B cell (primary cell): Measurements from ENCODE around the gene UTS2B. TPM values are rescaled to one million over a fixed set of nuclear protein-coding genes. Genes with fewer than 3 reads are reported as not detected.
A peak's percentile ranks its signal among the peaks of the same experiment; 100 is the strongest.

Experiments used
- ATAC-seq: fragments of 200-7000 bp; cut with Tn5 transposase; one replicate; pipeline ENCODE4 v1.10.0; 2021; ENCODE audit warnings: low read depth, mild to moderate bottlenecking, moderate number of reproducible peaks, moderate library complexity
- CTCF ChIA-PET: fragments of 350-600 bp; sonication (Branson Sonifier 250); formaldehyde crosslinking; loops from one replicate; lab custom pipeline; 2021; ENCODE audit warnings: antibody characterized with exemption, inconsistent platforms; lab: Charles Lee
- POLR2A ChIA-PET: fragments of 350-600 bp; sonication (Branson Sonifier 250); formaldehyde crosslinking; loops from one replicate; lab custom pipeline; 2021; ENCODE audit warnings: antibody characterized with exemption; lab: Charles Lee
- DNase-seq: peaks from one replicate; pipeline ENCODE4 v3.0.0; 2013
- H2AFZ ChIP-seq: 2 replicates; pipeline ENCODE4 v1.6.1; 2012; ENCODE audit warnings: mild to moderate bottlenecking, low read depth, low read length; ENCODE audit not compliant: insufficient read depth, poor library complexity, severe bottlenecking
- H3K27ac ChIP-seq, 2 donors: 1 replicate in 1 of 2; 2 replicates in 1 of 2; pipeline ENCODE4 v1.5.1; 2012 to 2013; ENCODE audit warnings: low read length in 2 of 2, mild to moderate bottlenecking in 2 of 2, moderate library complexity in 1 of 2
- H3K27me3 ChIP-seq, 4 experiments: fragments of 200-600 bp in 1 of 4; sonication (generic) in 1 of 4; replicated peaks in 1 of 4; 1 replicate in 2 of 4; 2 replicates in 2 of 4; pipeline versions ENCODE4 v1.6.1 to v1.7.0; 2013 to 2016; ENCODE audit warnings: low read length in 3 of 4, mild to moderate bottlenecking in 2 of 4, mixed read lengths in 1 of 4, moderate library complexity in 1 of 4; ENCODE audit not compliant: insufficient read depth in 4 of 4, control insufficient read depth in 3 of 4; ENCODE audit errors: control extremely low read depth in 1 of 4
- H3K36me3 ChIP-seq, 2 experiments: replicated peaks in 1 of 2; 1 replicate in 1 of 2; 2 replicates in 1 of 2; pipeline versions ENCODE4 v1.6.1 to v1.7.1; 2013; ENCODE audit warnings: low read length in 1 of 2; ENCODE audit not compliant: insufficient read depth in 2 of 2, control insufficient read depth in 1 of 2; ENCODE audit errors: control extremely low read depth in 1 of 2, extremely low read depth in 1 of 2
- H3K4me1 ChIP-seq, 2 donors: fragments of 200-600 bp in 1 of 2; sonication (generic) in 1 of 2; 1 replicate in 1 of 2; 2 replicates in 1 of 2; pipeline versions ENCODE4 v1.5.1 to v1.6.1; 2013 to 2017; ENCODE audit warnings: low read length in 2 of 2; ENCODE audit not compliant: control insufficient read depth in 2 of 2, insufficient read depth in 2 of 2
- H3K4me2 ChIP-seq: replicated peaks from 2 replicates; pipeline ENCODE3; 2012; ENCODE audit warnings: mild to moderate bottlenecking, low read depth, low read length; ENCODE audit not compliant: poor library complexity, severe bottlenecking
- H3K4me3 ChIP-seq, 5 experiments: fragments of 200-600 bp in 1 of 5; sonication (generic) in 1 of 5; 1 replicate in 3 of 5; 2 replicates in 2 of 5; pipeline versions ENCODE4 v1.5.1 to v1.7.0; 2011 to 2016; ENCODE audit warnings: low read length in 4 of 5, mild to moderate bottlenecking in 4 of 5, low read depth in 2 of 5, control low read depth in 1 of 5, moderate library complexity in 1 of 5; ENCODE audit not compliant: insufficient read depth in 1 of 5; ENCODE audit errors: control extremely low read depth in 1 of 5, extremely low read depth in 1 of 5
- H3K79me2 ChIP-seq: fragments of 200-600 bp; sonication (generic); one replicate; pipeline ENCODE4 v1.6.0; 2016; ENCODE audit warnings: low read length; ENCODE audit not compliant: control insufficient read depth, insufficient read depth
- H3K9ac ChIP-seq: fragments of 200-600 bp; sonication (generic); 2 replicates; pipeline ENCODE4 v1.6.1; 2017; ENCODE audit warnings: mild to moderate bottlenecking, low read length, moderate library complexity
- H3K9me3 ChIP-seq, 3 donors: one replicate each; pipeline versions ENCODE4 v1.6.1 to v1.7.1; 2013; ENCODE audit warnings: low read length in 2 of 3; ENCODE audit not compliant: control insufficient read depth in 2 of 3, insufficient read depth in 1 of 3; ENCODE audit errors: control extremely low read depth in 1 of 3
- H4K20me1 ChIP-seq: 2 replicates; pipeline ENCODE4 v1.6.0; 2012; ENCODE audit warnings: mild to moderate bottlenecking, low read length; ENCODE audit not compliant: insufficient read depth, control insufficient read depth, poor library complexity, severe bottlenecking
- H3K27ac Mint-ChIP-seq: one replicate; pipeline ENCODE4 v1.8.0; 2021; ENCODE audit warnings: mixed read lengths
- H3K27me3 Mint-ChIP-seq: one replicate; pipeline ENCODE4 v1.8.0; 2021; ENCODE audit warnings: mixed read lengths
- H3K4me1 Mint-ChIP-seq: one replicate; pipeline ENCODE4 v1.8.0; 2021; ENCODE audit warnings: mixed read lengths
- H3K4me3 Mint-ChIP-seq: one replicate; pipeline ENCODE4 v1.8.0; 2021; ENCODE audit warnings: mixed read lengths
- H3K9me3 Mint-ChIP-seq: one replicate; pipeline ENCODE4 v1.8.0; 2022; ENCODE audit warnings: mixed read lengths; ENCODE audit not compliant: insufficient read depth
- EZH2 ChIP-seq: IDR thresholded peaks from 2 replicates; pipeline ENCODE4 v1.6.1; 2012; ENCODE audit warnings: borderline replicate concordance, low read depth, mild to moderate bottlenecking, moderate library complexity, low read length; ENCODE audit not compliant: insufficient read depth, poor library complexity, severe bottlenecking
- WGBS: methylation state at CpG from one replicate; pipeline ENCODE4 v1.1.5; 2013; ENCODE audit warnings: missing lambda C conversion rate; ENCODE audit not compliant: insufficient coverage; 5-methylcytosine and 5-hydroxymethylcytosine counted together
- intact Hi-C: fragments of 100-400 bp; cut with micrococcal nuclease; formaldehyde crosslinking; loops from one replicate; pipeline ENCODE4 v1.10.0; 2022
- polyA plus RNA-seq: library from polyadenylated mRNA; depleted of rRNA; stranded (reverse); fragments of >200 nt; gene quantifications from 2 replicates; pipeline ENCODE4 v1.2.3, GENCODE V29; 2012
- total RNA-seq, 2 donors: library from RNA; stranded (reverse); fragments of 120-200 nt in 1 of 2; gene quantifications; 1 replicate in 1 of 2; 2 replicates in 1 of 2; pipeline versions ENCODE4 v1.2.3 to v1.2.4, GENCODE V29; 2013 to 2022
- TF ChIP-seq, protein P1 (sequence below): fragments of 200-600 bp; IDR thresholded peaks from one replicate; pipeline ENCODE4 v1.8.0; 2022; ENCODE audit warnings: antibody characterized with exemption, mild to moderate bottlenecking

UTS2B gene
- total and polyA plus RNA-seq, 2 donors (not counting 1 experiment from before 2014, with no cell fraction given) = 1.8 to 2.0 TPM

- POLR2A ChIA-PET = interaction anchor here (0.6 kb wide), 1 partner anchor 157 kb away, joined by 3 read pairs; no protein-coding TSS in a partner anchor
- ATAC-seq = no peak
- Mint-ChIP-seq H3K4me3 (peak overlapping the region; percentile 3), H3K4me1 (peaks cover 58% of the 10 kb centered on the region), H3K27ac (peak overlapping the region; percentile 39), H3K9me3 (no peaks in the 10 kb centered on the region), H3K27me3 (no peaks in the 10 kb centered on the region)
- Histone ChIP-seq H3K27ac (peak overlapping the region in 1 of 2 donors; percentile 63), H3K27me3 (no peaks in the 10 kb centered on the region), H3K4me1 (peaks cover 27 to 29% of the 10 kb centered on the region in 2 donors), H2AFZ (no peak overlapping the region), H3K9me3 (no peaks in the 10 kb centered on the region), H3K36me3 (peaks cover 10 to 73% of the 10 kb centered on the region in 2 experiments), H3K79me2 (peaks cover 52% of the 10 kb centered on the region), H3K9ac (no peak overlapping the region), H3K4me3 (no peak overlapping the region), H3K4me2 (peak overlapping the region; percentile 20), H4K20me1 (no peaks in the 10 kb centered on the region)
- WGBS = 73% methylated on average over 2 of the region's 2 CpGs
- intact Hi-C loops = no loop called here
- DNase-seq = no peak
- no peak for TF ChIP-seq EZH2
- TF ChIP-seq, protein P1, sequence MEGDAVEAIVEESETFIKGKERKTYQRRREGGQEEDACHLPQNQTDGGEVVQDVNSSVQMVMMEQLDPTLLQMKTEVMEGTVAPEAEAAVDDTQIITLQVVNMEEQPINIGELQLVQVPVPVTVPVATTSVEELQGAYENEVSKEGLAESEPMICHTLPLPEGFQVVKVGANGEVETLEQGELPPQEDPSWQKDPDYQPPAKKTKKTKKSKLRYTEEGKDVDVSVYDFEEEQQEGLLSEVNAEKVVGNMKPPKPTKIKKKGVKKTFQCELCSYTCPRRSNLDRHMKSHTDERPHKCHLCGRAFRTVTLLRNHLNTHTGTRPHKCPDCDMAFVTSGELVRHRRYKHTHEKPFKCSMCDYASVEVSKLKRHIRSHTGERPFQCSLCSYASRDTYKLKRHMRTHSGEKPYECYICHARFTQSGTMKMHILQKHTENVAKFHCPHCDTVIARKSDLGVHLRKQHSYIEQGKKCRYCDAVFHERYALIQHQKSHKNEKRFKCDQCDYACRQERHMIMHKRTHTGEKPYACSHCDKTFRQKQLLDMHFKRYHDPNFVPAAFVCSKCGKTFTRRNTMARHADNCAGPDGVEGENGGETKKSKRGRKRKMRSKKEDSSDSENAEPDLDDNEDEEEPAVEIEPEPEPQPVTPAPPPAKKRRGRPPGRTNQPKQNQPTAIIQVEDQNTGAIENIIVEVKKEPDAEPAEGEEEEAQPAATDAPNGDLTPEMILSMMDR = no peak
- CTCF ChIA-PET = interaction anchor here (1.0 to 2.3 kb wide), 6 partner anchors 15 to 118 kb away, joined by 3 to 10 read pairs (median 4); no protein-coding TSS in a partner anchor
Observed at GRCh38 chr3:191358929-191359328, 28.6 kb upstream of the UTS2B start.

GRCh38 chr3:191357909-191358308 lies 27.6 kb upstream of the UTS2B start:
- no peak overlapping the region for H3K4me3 ChIP-seq
- Mint-ChIP-seq H3K27ac (no peak overlapping the region), H3K4me1 (peaks cover 58% of the 10 kb centered on the region), H3K27me3 (no peaks in the 10 kb centered on the region), H3K9me3 (no peaks in the 10 kb centered on the region), H3K4me3 (no peak overlapping the region)
- no peak overlapping the region for H2AFZ ChIP-seq
- peaks cover 10 to 63% of the 10 kb centered on the region in 2 experiments for H3K36me3 ChIP-seq
- H4K20me1 ChIP-seq = no peaks in the 10 kb centered on the region
- ChIA-PET CTCF (interaction anchor here (1.0 to 1.7 kb wide), 4 partner anchors 12 to 117 kb away, joined by 3 to 4 read pairs (median 4); no protein-coding TSS in a partner anchor), POLR2A (interaction anchor here (0.6 kb wide), 1 partner anchor 64 kb away, joined by 3 read pairs; no protein-coding TSS in a partner anchor)
- H3K9me3 ChIP-seq = no peaks in the 10 kb centered on the region
- DNase-seq (no peak), ATAC-seq (no peak)
- WGBS = 97% methylated on average over 5 of the region's 6 CpGs
- H3K27me3 ChIP-seq = no peaks in the 10 kb centered on the region
- H3K27ac ChIP-seq = no peak overlapping the region
- TF ChIP-seq, protein P1 = no peak
- TF ChIP-seq EZH2 = no peak
- H3K4me2 ChIP-seq = no peak overlapping the region
- H3K79me2 ChIP-seq = peaks cover 63% of the 10 kb centered on the region
- no peak overlapping the region for H3K9ac ChIP-seq
- H3K4me1 ChIP-seq = peaks cover 36 to 39% of the 10 kb centered on the region in 2 donors
- intact Hi-C loops = loop anchor here (2.0 kb wide), 1 partner anchor 15 kb away; no protein-coding TSS in a partner anchor
